Stomach smooth muscle (tissue), 2 donors: Measurements from ENCODE around the gene MAP3K14.

Experiments used
- H3K27ac ChIP-seq: one replicate; pipeline ENCODE4 v1.7.0; 2013; ENCODE audit warnings: mild to moderate bottlenecking, low read length, inconsistent platforms
- H3K27me3 ChIP-seq, 2 donors: one replicate each; pipeline ENCODE4 v1.7.0; 2013; ENCODE audit warnings: low read length in 2 of 2; ENCODE audit not compliant: insufficient read depth in 2 of 2, control insufficient read depth in 1 of 2
- H3K36me3 ChIP-seq, 2 donors: one replicate each; pipeline ENCODE4 v1.7.0; 2013; ENCODE audit warnings: low read length in 2 of 2; ENCODE audit not compliant: control insufficient read depth in 2 of 2, insufficient read depth in 2 of 2
- H3K4me1 ChIP-seq: one replicate; pipeline ENCODE4 v1.7.0; 2013; ENCODE audit warnings: low read length; ENCODE audit not compliant: control insufficient read depth, insufficient read depth
- H3K4me3 ChIP-seq, 2 donors: one replicate each; pipeline ENCODE4 v1.7.0; 2013; ENCODE audit warnings: low read length in 2 of 2
- H3K9ac ChIP-seq, 2 donors: one replicate each; pipeline ENCODE4 v1.7.0; 2013; ENCODE audit warnings: low read length in 2 of 2, mild to moderate bottlenecking in 1 of 2
- H3K9me3 ChIP-seq, 2 donors: one replicate each; pipeline ENCODE4 v1.7.0; 2013; ENCODE audit warnings: low read length in 2 of 2; ENCODE audit not compliant: control insufficient read depth in 2 of 2
- donor health status: healthy.
- donor health status: Pancreatic carcinoma.

MAP3K14 gene

GRCh38 chr17:45314741-45315647 lies 1.8 kb downstream of the MAP3K14 start:
- H3K27ac ChIP-seq: peak overlapping the region; percentile 95
- H3K4me1 ChIP-seq: peaks cover 66% of the 10 kb centered on the region
- H3K9me3 ChIP-seq: no peaks in the 10 kb centered on the region
- peak overlapping the region; percentile 89 to 94 for H3K9ac ChIP-seq
- no peaks in the 10 kb centered on the region for H3K27me3 ChIP-seq
- H3K36me3 ChIP-seq: peaks cover 2% of the 10 kb centered on the region in 2 donors
- peak overlapping the region; percentile 74 to 98 for H3K4me3 ChIP-seq

- H3K4me3 ChIP-seq: peak overlapping the region; percentile 74 to 98
- no peaks in the 10 kb centered on the region for H3K9me3 ChIP-seq
- peaks cover 6 to 8% of the 10 kb centered on the region in 2 donors for H3K36me3 ChIP-seq
- peak overlapping the region; percentile 89 to 94 for H3K9ac ChIP-seq
- H3K4me1 ChIP-seq: peaks cover 72% of the 10 kb centered on the region
- H3K27me3 ChIP-seq: no peaks in the 10 kb centered on the region
- peak overlapping the region; percentile 95 for H3K27ac ChIP-seq
Measured at GRCh38 chr17:45313996-45314740, 2.7 kb downstream of the MAP3K14 start.

- H3K4me3 ChIP-seq: peak overlapping the region; percentile 74 to 98
- H3K9me3 ChIP-seq: no peaks in the 10 kb centered on the region
- H3K4me1 ChIP-seq: peaks cover 75% of the 10 kb centered on the region
- H3K36me3 ChIP-seq: peaks cover 8 to 9% of the 10 kb centered on the region in 2 donors
- H3K27me3 ChIP-seq: no peaks in the 10 kb centered on the region
- H3K9ac ChIP-seq: peak overlapping the region; percentile 72 to 94
- H3K27ac ChIP-seq: peak overlapping the region; percentile 95
Measured at GRCh38 chr17:45313421-45313771, 3.4 kb downstream of the MAP3K14 start.

GRCh38 chr17:45312477-45313420 lies 4.1 kb downstream of the MAP3K14 start:
- H3K27ac ChIP-seq: peak overlapping the region; percentile 95
- peaks cover 77% of the 10 kb centered on the region for H3K4me1 ChIP-seq
- no peaks in the 10 kb centered on the region for H3K9me3 ChIP-seq
- no peaks in the 10 kb centered on the region for H3K27me3 ChIP-seq
- H3K36me3 ChIP-seq: peaks cover 8 to 9% of the 10 kb centered on the region in 2 donors
- H3K9ac ChIP-seq: peak overlapping the region; percentile 72 to 94
- peak overlapping the region; percentile 42 to 98 for H3K4me3 ChIP-seq

- H3K4me3 ChIP-seq: peak overlapping the region; percentile 42 to 98
Measured at GRCh38 chr17:45311760-45312476, 4.9 kb downstream of the MAP3K14 start.

GRCh38 chr17:45311401-45311759 lies 5.4 kb downstream of the MAP3K14 start:
- Histone ChIP-seq H3K4me1 (peaks cover 85% of the 10 kb centered on the region), H3K36me3 (peaks cover 8 to 9% of the 10 kb centered on the region in 2 donors), H3K27ac (peak overlapping the region; percentile 95), H3K4me3 (peak overlapping the region; percentile 42 to 98), H3K9me3 (no peaks in the 10 kb centered on the region), H3K27me3 (no peaks in the 10 kb centered on the region), H3K9ac (peak overlapping the region; percentile 72 to 94)

More at GRCh38 chr17:45311760-45312476, 4.9 kb downstream of the MAP3K14 start:
- peak overlapping the region; percentile 72 to 94 for H3K9ac ChIP-seq
- H3K27me3 ChIP-seq: no peaks in the 10 kb centered on the region
- peaks cover 79% of the 10 kb centered on the region for H3K4me1 ChIP-seq
- no peaks in the 10 kb centered on the region for H3K9me3 ChIP-seq
- H3K36me3 ChIP-seq: peaks cover 8 to 9% of the 10 kb centered on the region in 2 donors
- peak overlapping the region; percentile 95 for H3K27ac ChIP-seq

- Histone ChIP-seq H3K4me1 (peaks cover 87% of the 10 kb centered on the region), H3K9ac (peak overlapping the region; percentile 2 to 94), H3K9me3 (no peaks in the 10 kb centered on the region), H3K27me3 (no peaks in the 10 kb centered on the region), H3K4me3 (peak overlapping the region; percentile 42 to 98), H3K27ac (peak overlapping the region; percentile 95), H3K36me3 (peaks cover 8 to 9% of the 10 kb centered on the region in 2 donors)
Measured at GRCh38 chr17:45310380-45311324, 6.2 kb downstream of the MAP3K14 start.

- Histone ChIP-seq H3K4me3 (no peak overlapping the region), H3K4me1 (peaks cover 88% of the 10 kb centered on the region), H3K9ac (no peak overlapping the region), H3K36me3 (peaks cover 8 to 9% of the 10 kb centered on the region in 2 donors), H3K27me3 (no peaks in the 10 kb centered on the region), H3K9me3 (no peaks in the 10 kb centered on the region), H3K27ac (peak overlapping the region; percentile 95)
Measured at GRCh38 chr17:45309400-45309799, 7.4 kb downstream of the MAP3K14 start.

- Histone ChIP-seq H3K4me1 (peaks cover 83% of the 10 kb centered on the region), H3K4me3 (no peak overlapping the region), H3K27me3 (no peaks in the 10 kb centered on the region), H3K9ac (no peak overlapping the region), H3K9me3 (no peaks in the 10 kb centered on the region), H3K27ac (peak overlapping the region; percentile 95), H3K36me3 (peaks cover 8 to 9% of the 10 kb centered on the region in 2 donors)
Measured at GRCh38 chr17:45308840-45309239, 8.0 kb downstream of the MAP3K14 start.
